NCI-H1417 treated with DMSO at 0.1 percent for 48 hours (cell line): Measurements from ENCODE around the gene MEGF9.
A peak's percentile ranks its signal among the peaks of the same experiment; 100 is the strongest.
"Not testable (repeated sequence)": the region's sequence is repeated elsewhere in the genome, so short reads cannot be mapped to it uniquely, and the experiment has no call there.

Experiments used
- DNase-seq: peaks from one replicate; lab custom pipeline; 2025; lab: John Stamatoyannopoulos, UW

Gene MEGF9

GRCh38 chr9:120714088-120714845 lies at the start of gene MEGF9:
Gene MEGF9 (minus strand): TSS chr9:120714470. CDS start chr9:120714358, 112 bp downstream.
- DNase-seq, result peak; percentile 94

GRCh38 chr9:120761006-120761405 lies 46.7 kb upstream of the MEGF9 start:
- DNase-seq, result no peak

GRCh38 chr9:120759755-120760400 lies 45.6 kb upstream of the MEGF9 start:
- DNase-seq, result no peak

- DNase-seq, result no peak
These were observed 44.3 kb upstream of the MEGF9 start for GRCh38 chr9:120758544-120758943.

GRCh38 chr9:120757026-120757913 lies 43.0 kb upstream of the MEGF9 start:
- DNase-seq, result no peak

- DNase-seq, result no peak
These were observed 42.3 kb upstream of the MEGF9 start for GRCh38 chr9:120756531-120756930.

GRCh38 chr9:120755810-120756434 lies 41.7 kb upstream of the MEGF9 start:
- peak; percentile 4 for DNase-seq

- DNase-seq, result no peak
These were observed 40.8 kb upstream of the MEGF9 start for GRCh38 chr9:120755044-120755443.

GRCh38 chr9:120750421-120750820 lies 36.2 kb upstream of the MEGF9 start:
- DNase-seq, result no peak

- not testable (repeated sequence) for DNase-seq
These were observed 32.1 kb upstream of the MEGF9 start for GRCh38 chr9:120746366-120746765.

GRCh38 chr9:120745278-120745677 lies 31.0 kb upstream of the MEGF9 start:
- no peak for DNase-seq

- DNase-seq, result no peak
These were observed 28.7 kb upstream of the MEGF9 start for GRCh38 chr9:120742951-120743416.

GRCh38 chr9:120741701-120742100 lies 27.4 kb upstream of the MEGF9 start:
- DNase-seq, result no peak

GRCh38 chr9:120741191-120741590 lies 26.9 kb upstream of the MEGF9 start:
- DNase-seq, result no peak

- no peak for DNase-seq
These were observed 25.9 kb upstream of the MEGF9 start for GRCh38 chr9:120740132-120740531.

GRCh38 chr9:120737416-120738165 lies 23.3 kb upstream of the MEGF9 start:
- no peak for DNase-seq

GRCh38 chr9:120736881-120737280 lies 22.6 kb upstream of the MEGF9 start:
- no peak for DNase-seq

GRCh38 chr9:120735415-120736126 lies 21.3 kb upstream of the MEGF9 start:
- no peak for DNase-seq

GRCh38 chr9:120734607-120735410 lies 20.5 kb upstream of the MEGF9 start:
- DNase-seq, result no peak

- no peak for DNase-seq
These were observed 18.9 kb upstream of the MEGF9 start for GRCh38 chr9:120733190-120733589.
